ENCODE data around the gene SPSB4.

SPSB4 gene

GRCh38 chr3:141056751-141057171, 5.6 kb downstream of the SPSB4 start:
- TF ChIP-seq ZFX (IDR thresholded peaks at IDR 0.05; ENCODE audit: borderline replicate concordance) = no peak
- TF ChIP-seq CTCF (IDR thresholded peaks at IDR 0.05) = no peak
- H3K27ac ChIP-seq = no peak overlapping the region

GRCh38 chr3:141057436-141057835, 6.3 kb downstream of the SPSB4 start:
- TF ChIP-seq CTCF (IDR thresholded peaks at IDR 0.05) (no peak), ZFX (IDR thresholded peaks at IDR 0.05; ENCODE audit: borderline replicate concordance) (no peak)
- H3K27ac ChIP-seq = no peak overlapping the region

GRCh38 chr3:141057946-141058800, 7.0 kb downstream of the SPSB4 start:
- no peak for TF ChIP-seq CTCF (IDR thresholded peaks at IDR 0.05)
- TF ChIP-seq ZFX (IDR thresholded peaks at IDR 0.05; ENCODE audit: borderline replicate concordance) = no peak
- no peak overlapping the region for H3K27ac ChIP-seq

- H3K27ac ChIP-seq = no peak overlapping the region
- no peak for TF ChIP-seq CTCF (IDR thresholded peaks at IDR 0.05)
- no peak for TF ChIP-seq ZFX (IDR thresholded peaks at IDR 0.05; ENCODE audit: borderline replicate concordance)
Observed at GRCh38 chr3:141058996-141059395, 7.8 kb downstream of the SPSB4 start.

- TF ChIP-seq ZFX (IDR thresholded peaks at IDR 0.05; ENCODE audit: borderline replicate concordance) = no peak
- no peak for TF ChIP-seq CTCF (IDR thresholded peaks at IDR 0.05)
- H3K27ac ChIP-seq = no peak overlapping the region
Observed at GRCh38 chr3:141059816-141060215, 8.7 kb downstream of the SPSB4 start.

- H3K27ac ChIP-seq = no peak overlapping the region
- TF ChIP-seq ZFX (IDR thresholded peaks at IDR 0.05; ENCODE audit: borderline replicate concordance) = no peak
- TF ChIP-seq CTCF (IDR thresholded peaks at IDR 0.05) = no peak
Observed at GRCh38 chr3:141060327-141060726, 9.2 kb downstream of the SPSB4 start.

GRCh38 chr3:141063831-141064230, 12.7 kb downstream of the SPSB4 start:
- no peak overlapping the region for H3K27ac ChIP-seq
- TF ChIP-seq CTCF (IDR thresholded peaks at IDR 0.05) (no peak), ZFX (IDR thresholded peaks at IDR 0.05; ENCODE audit: borderline replicate concordance) (no peak)
